Pancreas (tissue), 10 donors: ENCODE data around the gene GPR18. TPM values are rescaled to one million over a fixed set of nuclear protein-coding genes. Genes with fewer than 3 reads are reported as not detected.
A peak's percentile ranks its signal among the peaks of the same experiment; 100 is the strongest.

Source experiments
- ATAC-seq, 4 donors: fragments of 200-7000 bp; cut with Tn5 transposase; one replicate each; pipeline versions ENCODE4 v1.8.0 to v1.9.1; 2020; ENCODE audit warnings: mild to moderate bottlenecking in 4 of 4, moderate library complexity in 4 of 4
- DNase-seq, 6 donors: peaks; one replicate each; pipeline ENCODE4 v3.0.0-alpha.2; 2020
- FAIRE-seq: peaks from 2 replicates; lab custom pipeline; 2012; peaks lifted over from hg19 to GRCh38; lab: Jason Lieb, UNC
- H3K27ac ChIP-seq, 4 donors: fragments of 200-600 bp; sonication (generic); 1 replicate in 3 of 4; 2 replicates in 1 of 4; pipeline versions ENCODE4 v1.5.0 to v1.8.0; 2020
- H3K27me3 ChIP-seq, 4 donors: fragments of 200-600 bp; one replicate each; pipeline ENCODE4 v1.8.0; 2021
- H3K36me3 ChIP-seq, 3 donors: fragments of 200-600 bp; sonication (generic) in 1 of 3; one replicate each; pipeline versions ENCODE4 v1.5.0 to v1.8.0; 2020 to 2021
- H3K4me1 ChIP-seq, 3 donors: fragments of 200-600 bp; one replicate each; pipeline ENCODE4 v1.8.0; 2021
- H3K4me3 ChIP-seq, 4 donors: fragments of 200-600 bp; sonication (generic) in 2 of 4; one replicate each; pipeline versions ENCODE4 v1.5.0 to v1.8.0; 2020 to 2021
- H3K9me3 ChIP-seq, 4 donors: fragments of 200-600 bp; one replicate each; pipeline ENCODE4 v1.8.0; 2021
- CTCF ChIP-seq, 4 donors: fragments of 200-600 bp; sonication (generic) in 3 of 4; IDR thresholded peaks; one replicate each; pipeline versions ENCODE4 v1.5.0 to v1.8.0; 2021; ENCODE audit warnings: antibody characterized with exemption in 4 of 4
- WGBS, 2 donors: extraction: QIAGEN DNeasy Blood & Tissue Kit; methylation state at CpG; one replicate each; pipeline ENCODE4 v1.1.7; 2013; 5-methylcytosine and 5-hydroxymethylcytosine counted together
- intact Hi-C, 3 donors: fragments of 100-400 bp; cut with DNase I; formaldehyde crosslinking; loops; one replicate each; pipeline versions ENCODE4 v1.11.1 to v1.14.2; 2022
- polyA plus RNA-seq, 2 donors: library from polyadenylated mRNA; stranded (reverse); fragments of 200-250 nt; gene quantifications; one replicate each; pipeline ENCODE4 v1.2.3, GENCODE V29; 2013
- total RNA-seq, 6 donors: library from RNA; stranded (reverse); fragmentation: NEBNext Ultra II Directional in 4 of 6; extraction: Animal tissue kit (Norgen Biotek cat#: 25700) in 4 of 6; gene quantifications; one replicate each; pipeline versions ENCODE4 v1.2.1 to v1.2.4, GENCODE V29; 2021 to 2023
- donor health status: healthy with polysubstance abuse.
- donor health status: DM: no; HTN: no; CAD: no; lungs with moderate emphysema.
- donor health status: DM: no; HTN: no; CAD: no.
- donor health status: control.
- donor health status: control.
- donor health status: Bipolar disorder and iron deficiency.
- donor health status: DM: yes; HTN: yes; CAD: no.
- donor health status: DM: no; HTN: no; CAD: no.
- donor health status: DM: no; HTN: no; CAD: no.
- donor health status: DM: yes; HTN: yes; CAD: no.

GPR18 gene, protein sequence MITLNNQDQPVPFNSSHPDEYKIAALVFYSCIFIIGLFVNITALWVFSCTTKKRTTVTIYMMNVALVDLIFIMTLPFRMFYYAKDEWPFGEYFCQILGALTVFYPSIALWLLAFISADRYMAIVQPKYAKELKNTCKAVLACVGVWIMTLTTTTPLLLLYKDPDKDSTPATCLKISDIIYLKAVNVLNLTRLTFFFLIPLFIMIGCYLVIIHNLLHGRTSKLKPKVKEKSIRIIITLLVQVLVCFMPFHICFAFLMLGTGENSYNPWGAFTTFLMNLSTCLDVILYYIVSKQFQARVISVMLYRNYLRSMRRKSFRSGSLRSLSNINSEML
- total RNA-seq = under 1 TPM in 1 of 6 donors, not detected in 5; 0.22 TPM
- polyA plus RNA-seq = under 1 TPM in 1 of 2 donors, not detected in 1; 0.14 TPM

- Histone ChIP-seq H3K9me3 (no peaks in the 10 kb centered on the region), H3K36me3 (no peaks in the 10 kb centered on the region), H3K4me3 (no peak within 1 kb of the TSS), H3K4me1 (no peaks in the 10 kb centered on the region), H3K27me3 (no peaks in the 10 kb centered on the region), H3K27ac (no peak within 1 kb of the TSS)
- DNase-seq = no peak
- TF ChIP-seq CTCF (IDR thresholded peaks at IDR 0.05) = no peak
- 90 to 92% methylated on average over 4 of the region's 4 CpGs for WGBS, 2 donors
- ATAC-seq = peak in 1 of 4 donors; percentile 17
- no peak for FAIRE-seq
- intact Hi-C loops = no loop called here
Measured at GRCh38 chr13:99258210-99258860, at the start of gene GPR18. GPR18 (minus strand) TSS chr13:99258379; CDS start chr13:99255872, 2,507 bp downstream.

DNA sequence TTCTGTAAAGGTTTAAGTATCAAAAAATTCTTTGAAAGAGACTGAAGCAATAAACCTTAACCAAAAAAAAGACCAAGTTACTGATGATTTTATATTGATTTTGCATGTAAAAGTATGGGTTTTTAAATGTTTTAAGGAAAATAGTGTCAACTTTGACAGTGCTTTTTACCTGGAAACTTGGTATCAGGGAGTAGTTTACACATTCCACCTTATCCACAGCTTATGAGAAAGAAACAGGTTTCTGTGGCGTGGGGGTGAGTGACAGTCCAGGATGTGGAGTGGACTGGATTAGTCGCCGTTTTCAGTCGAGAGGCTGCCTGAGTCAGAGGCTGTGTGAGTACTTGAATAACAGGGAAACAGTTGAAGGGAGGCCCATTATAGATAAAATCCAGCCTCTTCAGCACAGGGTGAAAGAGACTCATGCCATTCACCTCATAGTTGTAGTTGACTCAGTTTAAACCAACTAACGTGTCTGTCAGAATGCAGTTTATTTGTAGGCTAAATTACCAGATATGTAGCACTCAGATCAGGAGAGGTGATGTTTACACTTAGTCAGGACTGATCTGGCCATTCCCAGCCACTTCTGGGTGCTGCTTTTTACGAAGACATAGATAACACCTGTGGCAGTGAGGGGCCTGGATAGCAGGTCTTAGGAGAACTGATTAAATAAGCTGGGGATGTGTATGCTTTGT, 49.6 kb upstream of the GPR18 start:
- Histone ChIP-seq H3K9me3 (no peaks in the 10 kb centered on the region), H3K27me3 (no peaks in the 10 kb centered on the region), H3K4me1 (no peaks in the 10 kb centered on the region), H3K27ac (peak overlapping the region in 2 of 4 donors; percentile 6 to 19), H3K4me3 (no peak overlapping the region), H3K36me3 (no peaks in the 10 kb centered on the region)
- peak; percentile 62 to 85 (median 73) for ATAC-seq
- peak in 2 of 6 donors; percentile 23 to 43 for DNase-seq
- 29 to 33% methylated on average over 6 of the region's 6 CpGs for WGBS, 2 donors
- intact Hi-C loops = no loop called here
- no peak for FAIRE-seq
- TF ChIP-seq CTCF (IDR thresholded peaks at IDR 0.05) = no peak

GRCh38 chr13:99307247-99307646, 49.1 kb upstream of the GPR18 start, which contains the start of gene GPR183:
GPR183 (minus strand) TSS chr13:99307399; CDS start chr13:99296145, 11,254 bp downstream.
- ATAC-seq = peak; percentile 70 to 79 (median 74)
- no peak for DNase-seq
- Histone ChIP-seq H3K27ac (peak within 1 kb of the TSS in 2 of 4 donors; percentile 6 to 35), H3K27me3 (no peaks in the 10 kb centered on the region), H3K4me3 (peak within 1 kb of the TSS in 1 of 4 donors; percentile 15), H3K4me1 (no peaks in the 10 kb centered on the region), H3K9me3 (no peaks in the 10 kb centered on the region), H3K36me3 (no peaks in the 10 kb centered on the region)
- no peak for TF ChIP-seq CTCF (IDR thresholded peaks at IDR 0.05)
- intact Hi-C loops = no loop called here
- WGBS, 2 donors = 29 to 30% methylated on average over 4 of the region's 4 CpGs
- FAIRE-seq = peak; percentile 92

DNA sequence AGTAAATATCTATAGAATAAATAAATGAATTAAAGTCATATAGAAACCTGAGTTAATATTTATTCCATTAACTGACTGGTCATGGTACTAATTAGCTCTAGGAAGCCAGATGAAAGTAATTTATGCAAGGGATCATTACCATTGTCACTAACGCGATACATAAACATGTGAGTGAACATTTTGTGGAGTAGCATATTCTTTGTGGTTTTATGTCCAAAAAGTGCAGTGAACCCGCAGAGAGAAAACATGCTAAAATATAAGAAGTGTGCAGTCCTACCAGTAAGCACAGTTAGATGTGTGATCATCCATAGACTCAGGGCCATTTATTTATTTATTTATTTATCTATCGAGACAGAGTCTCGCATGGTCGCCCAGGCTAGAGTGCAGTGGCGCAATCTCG, 47.4 kb upstream of the GPR18 start:
- Histone ChIP-seq H3K27ac (no peak overlapping the region), H3K4me3 (peak overlapping the region in 1 of 4 donors; percentile 15), H3K27me3 (no peaks in the 10 kb centered on the region), H3K36me3 (no peaks in the 10 kb centered on the region), H3K9me3 (no peaks in the 10 kb centered on the region), H3K4me1 (no peaks in the 10 kb centered on the region)
- FAIRE-seq = no peak
- no peak for ATAC-seq
- intact Hi-C loops = no loop called here
- TF ChIP-seq CTCF (IDR thresholded peaks at IDR 0.05) = no peak
- no peak for DNase-seq
- 93 to 97% methylated on average over 8 of the region's 8 CpGs for WGBS, 2 donors
